ENCODE data around the gene HPS4.

Gene HPS4

DNA sequence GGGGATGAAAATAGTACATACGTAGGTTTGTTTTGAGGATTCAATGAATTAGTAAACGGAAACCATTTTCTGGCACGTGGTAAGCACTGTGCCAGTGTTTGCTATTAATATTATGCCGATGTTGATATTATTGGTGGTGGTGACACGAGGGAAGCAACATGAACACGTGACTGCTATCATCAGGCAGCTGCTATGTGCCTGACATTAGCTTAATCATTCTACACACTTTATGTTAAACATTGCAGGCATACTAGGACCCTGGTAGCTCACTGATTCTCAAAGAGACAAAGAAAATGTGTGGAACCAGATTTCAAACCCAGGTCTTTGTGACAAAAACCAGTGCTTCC, 750 bp upstream of the HPS4 start:
- peak overlapping the region; percentile 83 for H3K27ac ChIP-seq (ENCODE audit: low read depth, low read length)
- H3K4me3 ChIP-seq (ENCODE audit: low read depth in 1 of 5, low read length in 5 of 5), result peak overlapping the region; percentile 90 to 99 (median 95)
- peaks cover 9 to 34% (median 24%) of the 10 kb centered on the region in 5 donors for H3K36me3 ChIP-seq (ENCODE audit: control insufficient read depth in 5 of 5, insufficient read depth in 5 of 5, low read length in 5 of 5)
- H3K27me3 ChIP-seq (ENCODE audit: control insufficient read depth in 5 of 5, insufficient read depth in 4 of 5, low read length in 5 of 5), result no peaks in the 10 kb centered on the region
- peak overlapping the region; percentile 57 to 98 (median 95) for H3K9ac ChIP-seq (ENCODE audit: low read length in 5 of 5)
- H3K9me3 ChIP-seq (ENCODE audit: control insufficient read depth in 5 of 5, low read length in 5 of 5), result no peaks in the 10 kb centered on the region
- H3K4me1 ChIP-seq (ENCODE audit: control insufficient read depth in 5 of 5, insufficient read depth in 5 of 5, low read length in 5 of 5), result peaks cover 9 to 57% (median 48%) of the 10 kb centered on the region in 5 donors

GRCh38 chr22:26483043-26483438, 542 bp downstream of the HPS4 start:
- Histone ChIP-seq H3K27ac (ENCODE audit: low read depth, low read length) (peak overlapping the region; percentile 83), H3K4me1 (ENCODE audit: control insufficient read depth in 5 of 5, insufficient read depth in 5 of 5, low read length in 5 of 5) (peaks cover 9 to 60% (median 52%) of the 10 kb centered on the region in 5 donors), H3K27me3 (ENCODE audit: control insufficient read depth in 5 of 5, insufficient read depth in 4 of 5, low read length in 5 of 5) (no peaks in the 10 kb centered on the region), H3K4me3 (ENCODE audit: low read depth in 1 of 5, low read length in 5 of 5) (peak overlapping the region; percentile 90 to 96 (median 94)), H3K9me3 (ENCODE audit: control insufficient read depth in 5 of 5, low read length in 5 of 5) (no peaks in the 10 kb centered on the region), H3K36me3 (ENCODE audit: control insufficient read depth in 5 of 5, insufficient read depth in 5 of 5, low read length in 5 of 5) (peaks cover 0 to 22% (median 11%) of the 10 kb centered on the region in 5 donors), H3K9ac (ENCODE audit: low read length in 5 of 5) (peak overlapping the region; percentile 94 to 98 (median 95))

DNA sequence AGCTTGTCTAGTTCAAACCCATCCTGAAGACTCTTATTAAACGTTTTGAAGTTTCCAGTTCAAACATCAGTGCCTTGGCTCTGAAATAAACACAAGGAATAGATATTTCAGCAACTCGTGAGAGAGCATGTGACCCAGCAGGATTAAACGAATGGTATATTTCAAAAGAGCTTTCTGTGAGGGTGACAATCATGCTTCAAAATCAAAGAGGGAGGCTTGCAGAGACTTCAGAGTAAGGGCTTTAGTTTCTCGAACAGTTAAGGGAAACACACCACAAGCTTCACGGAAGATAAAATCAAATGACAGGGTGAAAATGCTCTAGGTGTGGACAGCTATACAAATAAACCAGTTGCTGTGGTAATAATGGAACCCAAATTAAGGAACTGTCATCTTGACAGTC, 1.4 kb downstream of the HPS4 start:
- Histone ChIP-seq H3K9ac (ENCODE audit: low read length in 5 of 5) (peak overlapping the region in 2 of 5 donors; percentile 94 to 98), H3K4me3 (ENCODE audit: low read depth in 1 of 5, low read length in 5 of 5) (no peak overlapping the region), H3K27me3 (ENCODE audit: control insufficient read depth in 5 of 5, insufficient read depth in 4 of 5, low read length in 5 of 5) (no peaks in the 10 kb centered on the region), H3K36me3 (ENCODE audit: control insufficient read depth in 5 of 5, insufficient read depth in 5 of 5, low read length in 5 of 5) (peaks cover 7 to 24% (median 12%) of the 10 kb centered on the region in 5 donors), H3K9me3 (ENCODE audit: control insufficient read depth in 5 of 5, low read length in 5 of 5) (no peaks in the 10 kb centered on the region), H3K4me1 (ENCODE audit: control insufficient read depth in 5 of 5, insufficient read depth in 5 of 5, low read length in 5 of 5) (peaks cover 9 to 60% (median 52%) of the 10 kb centered on the region in 5 donors), H3K27ac (ENCODE audit: low read depth, low read length) (no peak overlapping the region)

DNA sequence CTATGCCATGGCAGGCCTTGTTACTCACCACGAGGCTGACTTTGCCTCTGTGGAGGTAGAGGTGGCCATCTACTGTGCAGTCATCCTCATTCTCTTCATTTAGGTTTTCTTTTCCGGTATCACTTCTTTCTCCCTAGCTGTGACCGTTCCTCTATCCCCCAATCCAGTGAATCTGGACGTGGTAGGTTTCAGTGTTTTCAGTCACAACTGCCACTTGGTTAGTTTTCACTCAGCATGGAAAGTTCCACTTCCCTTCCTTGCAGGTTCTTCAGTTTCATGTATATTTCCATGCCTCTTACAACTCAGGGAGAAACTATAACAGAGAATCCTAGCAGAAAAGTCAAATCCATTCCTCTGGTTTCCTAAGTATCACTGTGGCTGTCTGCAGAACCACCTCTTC, 1.9 kb downstream of the HPS4 start:
- Histone ChIP-seq H3K36me3 (ENCODE audit: control insufficient read depth in 5 of 5, insufficient read depth in 5 of 5, low read length in 5 of 5) (peaks cover 11 to 27% (median 16%) of the 10 kb centered on the region in 5 donors), H3K4me3 (ENCODE audit: low read depth in 1 of 5, low read length in 5 of 5) (no peak overlapping the region), H3K9me3 (ENCODE audit: control insufficient read depth in 5 of 5, low read length in 5 of 5) (no peaks in the 10 kb centered on the region), H3K9ac (ENCODE audit: low read length in 5 of 5) (peak overlapping the region in 1 of 5 donors; percentile 94), H3K27me3 (ENCODE audit: control insufficient read depth in 5 of 5, insufficient read depth in 4 of 5, low read length in 5 of 5) (no peaks in the 10 kb centered on the region), H3K4me1 (ENCODE audit: control insufficient read depth in 5 of 5, insufficient read depth in 5 of 5, low read length in 5 of 5) (peaks cover 9 to 60% (median 52%) of the 10 kb centered on the region in 5 donors), H3K27ac (ENCODE audit: low read depth, low read length) (no peak overlapping the region)

- no peaks in the 10 kb centered on the region for H3K9me3 ChIP-seq (ENCODE audit: control insufficient read depth in 5 of 5, low read length in 5 of 5)
- H3K36me3 ChIP-seq (ENCODE audit: control insufficient read depth in 5 of 5, insufficient read depth in 5 of 5, low read length in 5 of 5), result peaks cover 16 to 29% (median 21%) of the 10 kb centered on the region in 5 donors
- no peak overlapping the region for H3K27ac ChIP-seq (ENCODE audit: low read depth, low read length)
- peak overlapping the region in 1 of 5 donors; percentile 94 for H3K9ac ChIP-seq (ENCODE audit: low read length in 5 of 5)
- no peaks in the 10 kb centered on the region for H3K27me3 ChIP-seq (ENCODE audit: control insufficient read depth in 5 of 5, insufficient read depth in 4 of 5, low read length in 5 of 5)
- no peak overlapping the region for H3K4me3 ChIP-seq (ENCODE audit: low read depth in 1 of 5, low read length in 5 of 5)
- peaks cover 9 to 60% (median 52%) of the 10 kb centered on the region in 5 donors for H3K4me1 ChIP-seq (ENCODE audit: control insufficient read depth in 5 of 5, insufficient read depth in 5 of 5, low read length in 5 of 5)
These were observed 2.4 kb downstream of the HPS4 start for GRCh38 chr22:26481112-26481693.

DNA sequence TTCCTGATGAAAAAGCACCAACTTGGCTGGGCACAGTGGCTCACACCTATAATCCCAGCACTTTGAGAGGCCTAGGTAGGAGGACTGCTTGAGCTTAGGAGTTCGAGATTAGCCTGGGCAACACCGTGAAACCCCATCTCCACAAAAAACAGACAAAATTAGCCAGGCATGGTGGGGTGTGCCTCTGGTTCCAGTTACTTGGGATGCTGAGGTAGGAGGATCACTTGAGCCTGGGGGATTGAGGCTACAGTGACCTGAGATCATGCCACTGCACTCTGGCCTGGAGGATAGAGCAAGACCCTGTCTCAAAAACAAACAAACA, 3.0 kb downstream of the HPS4 start:
- Histone ChIP-seq H3K36me3 (ENCODE audit: control insufficient read depth in 5 of 5, insufficient read depth in 5 of 5, low read length in 5 of 5) (peaks cover 17 to 33% (median 22%) of the 10 kb centered on the region in 5 donors), H3K9me3 (ENCODE audit: control insufficient read depth in 5 of 5, low read length in 5 of 5) (no peaks in the 10 kb centered on the region), H3K27me3 (ENCODE audit: control insufficient read depth in 5 of 5, insufficient read depth in 4 of 5, low read length in 5 of 5) (no peaks in the 10 kb centered on the region), H3K27ac (ENCODE audit: low read depth, low read length) (no peak overlapping the region), H3K4me1 (ENCODE audit: control insufficient read depth in 5 of 5, insufficient read depth in 5 of 5, low read length in 5 of 5) (peaks cover 9 to 60% (median 52%) of the 10 kb centered on the region in 5 donors), H3K4me3 (ENCODE audit: low read depth in 1 of 5, low read length in 5 of 5) (peak overlapping the region in 1 of 5 donors; percentile 23), H3K9ac (ENCODE audit: low read length in 5 of 5) (peak overlapping the region in 2 of 5 donors; percentile 34 to 67)

DNA sequence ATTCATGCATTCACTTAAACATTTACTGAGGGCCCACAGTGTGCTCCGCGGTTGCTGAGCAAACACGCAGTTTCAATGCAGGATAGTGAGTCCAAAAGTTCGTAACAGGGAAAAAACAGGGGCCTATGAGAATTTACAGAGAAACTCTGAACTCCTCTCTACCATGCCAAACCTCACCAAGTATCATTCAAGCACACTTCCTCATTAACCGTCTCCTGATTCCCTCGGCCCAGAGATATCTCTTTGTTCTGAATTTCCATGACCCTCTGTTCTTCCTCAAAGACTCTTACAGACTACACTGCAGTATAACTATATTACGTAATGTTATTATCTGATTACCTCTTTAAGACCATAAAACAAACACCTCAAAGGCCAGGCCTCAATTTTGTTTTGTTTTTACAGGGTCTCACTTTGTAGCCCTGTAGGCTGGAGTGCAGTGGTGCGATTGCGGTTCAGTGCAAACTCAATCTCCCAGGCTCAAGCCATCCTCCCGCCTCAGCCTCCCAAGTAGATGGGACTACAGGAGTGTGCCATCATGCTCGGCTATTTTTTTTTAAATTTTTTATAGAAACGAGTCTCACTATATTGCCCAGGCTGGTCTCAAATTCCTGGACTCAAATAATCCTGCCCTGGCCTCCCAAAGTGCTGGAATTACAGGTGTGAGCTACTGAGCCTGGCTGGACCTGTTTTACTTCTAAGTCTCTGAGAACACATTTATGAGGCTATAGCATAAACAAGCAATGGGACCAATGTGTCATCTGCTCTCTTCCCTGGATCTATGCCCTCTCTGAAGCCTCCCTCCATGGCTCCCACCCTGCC, 3.6 kb downstream of the HPS4 start:
- no peaks in the 10 kb centered on the region for H3K27me3 ChIP-seq (ENCODE audit: control insufficient read depth in 5 of 5, insufficient read depth in 4 of 5, low read length in 5 of 5)
- H3K4me3 ChIP-seq (ENCODE audit: low read depth in 1 of 5, low read length in 5 of 5), result peak overlapping the region in 2 of 5 donors; percentile 23 to 38
- H3K4me1 ChIP-seq (ENCODE audit: control insufficient read depth in 5 of 5, insufficient read depth in 5 of 5, low read length in 5 of 5), result peaks cover 9 to 57% (median 50%) of the 10 kb centered on the region in 5 donors
- H3K27ac ChIP-seq (ENCODE audit: low read depth, low read length), result no peak overlapping the region
- peak overlapping the region in 3 of 5 donors; percentile 34 to 67 (median 64) for H3K9ac ChIP-seq (ENCODE audit: low read length in 5 of 5)
- H3K9me3 ChIP-seq (ENCODE audit: control insufficient read depth in 5 of 5, low read length in 5 of 5), result no peaks in the 10 kb centered on the region
- H3K36me3 ChIP-seq (ENCODE audit: control insufficient read depth in 5 of 5, insufficient read depth in 5 of 5, low read length in 5 of 5), result peaks cover 18 to 39% (median 23%) of the 10 kb centered on the region in 5 donors

DNA sequence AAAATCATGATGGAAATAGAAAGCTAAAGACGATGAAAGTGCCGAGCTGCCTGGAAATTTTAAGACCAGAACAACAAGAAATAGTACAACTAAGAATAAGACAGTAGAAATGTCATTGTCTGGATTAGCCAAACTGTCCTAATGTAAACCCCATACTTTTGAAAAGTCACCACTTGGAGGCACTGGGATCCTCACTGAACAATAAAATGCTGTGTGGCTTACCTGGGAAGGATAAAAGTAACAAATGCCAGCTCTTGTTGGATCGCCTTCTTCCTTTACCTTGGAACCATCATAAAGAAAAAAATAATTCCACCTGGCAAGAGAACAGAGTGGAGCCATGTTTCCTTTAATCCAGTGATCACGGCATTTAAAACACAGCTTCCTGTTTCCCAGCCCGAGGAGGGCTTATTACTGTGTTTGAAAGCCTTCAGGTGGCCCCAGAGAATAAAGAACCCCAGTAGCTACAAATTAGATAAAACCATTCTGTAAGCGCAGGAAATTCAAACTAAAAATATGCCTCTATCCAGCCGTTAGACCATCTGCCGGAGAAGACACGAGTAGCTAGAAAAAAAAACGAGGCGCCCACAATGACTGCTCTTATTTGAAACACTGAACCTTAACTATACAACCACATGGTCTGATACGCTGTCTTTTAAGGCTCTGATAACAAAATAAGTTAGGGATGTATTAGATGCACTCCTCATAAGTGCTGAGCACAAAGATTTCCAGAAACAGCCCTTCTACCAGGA, 4.4 kb downstream of the HPS4 start:
- Histone ChIP-seq H3K9me3 (ENCODE audit: control insufficient read depth in 5 of 5, low read length in 5 of 5) (no peaks in the 10 kb centered on the region), H3K36me3 (ENCODE audit: control insufficient read depth in 5 of 5, insufficient read depth in 5 of 5, low read length in 5 of 5) (peaks cover 26 to 43% (median 28%) of the 10 kb centered on the region in 5 donors), H3K4me1 (ENCODE audit: control insufficient read depth in 5 of 5, insufficient read depth in 5 of 5, low read length in 5 of 5) (peaks cover 2 to 50% (median 42%) of the 10 kb centered on the region in 5 donors), H3K9ac (ENCODE audit: low read length in 5 of 5) (peak overlapping the region in 3 of 5 donors; percentile 64 to 67 (median 66)), H3K27ac (ENCODE audit: low read depth, low read length) (no peak overlapping the region), H3K4me3 (ENCODE audit: low read depth in 1 of 5, low read length in 5 of 5) (peak overlapping the region in 1 of 5 donors; percentile 38), H3K27me3 (ENCODE audit: control insufficient read depth in 5 of 5, insufficient read depth in 4 of 5, low read length in 5 of 5) (no peaks in the 10 kb centered on the region)

DNA sequence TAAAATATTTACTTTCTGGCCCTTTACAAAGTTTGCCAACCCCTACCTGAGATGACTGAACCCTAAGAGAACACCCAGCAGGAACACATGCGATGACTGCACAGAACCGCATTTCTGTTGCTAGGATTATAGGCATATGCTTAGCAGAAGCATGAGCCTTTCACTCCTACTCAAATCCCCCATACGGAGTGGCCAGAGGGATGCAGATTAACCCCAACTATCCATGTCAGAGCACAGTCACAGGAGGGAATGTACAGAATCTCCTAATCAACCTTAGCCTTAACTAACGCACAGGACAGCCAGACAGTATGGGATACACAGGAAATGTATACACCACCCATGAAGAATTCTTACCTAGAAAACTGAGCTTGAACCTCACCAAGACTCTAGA, 6.2 kb downstream of the HPS4 start:
- Histone ChIP-seq H3K4me3 (ENCODE audit: low read depth in 1 of 5, low read length in 5 of 5) (no peak overlapping the region), H3K4me1 (ENCODE audit: control insufficient read depth in 5 of 5, insufficient read depth in 5 of 5, low read length in 5 of 5) (peaks cover 0 to 35% (median 29%) of the 10 kb centered on the region in 5 donors), H3K9me3 (ENCODE audit: control insufficient read depth in 5 of 5, low read length in 5 of 5) (no peaks in the 10 kb centered on the region), H3K9ac (ENCODE audit: low read length in 5 of 5) (no peak overlapping the region), H3K27ac (ENCODE audit: low read depth, low read length) (no peak overlapping the region), H3K36me3 (ENCODE audit: control insufficient read depth in 5 of 5, insufficient read depth in 5 of 5, low read length in 5 of 5) (peaks cover 34 to 61% (median 41%) of the 10 kb centered on the region in 5 donors), H3K27me3 (ENCODE audit: control insufficient read depth in 5 of 5, insufficient read depth in 4 of 5, low read length in 5 of 5) (no peaks in the 10 kb centered on the region)
